Astrocyte of the hippocampus (primary cell): ENCODE measurements around the gene ANKIB1.

Source experiments
- DNase-seq: peaks from one replicate; pipeline ENCODE4 v3.0.0; 2011; ENCODE audit warnings: low read depth, low spot score

Gene ANKIB1

DNA sequence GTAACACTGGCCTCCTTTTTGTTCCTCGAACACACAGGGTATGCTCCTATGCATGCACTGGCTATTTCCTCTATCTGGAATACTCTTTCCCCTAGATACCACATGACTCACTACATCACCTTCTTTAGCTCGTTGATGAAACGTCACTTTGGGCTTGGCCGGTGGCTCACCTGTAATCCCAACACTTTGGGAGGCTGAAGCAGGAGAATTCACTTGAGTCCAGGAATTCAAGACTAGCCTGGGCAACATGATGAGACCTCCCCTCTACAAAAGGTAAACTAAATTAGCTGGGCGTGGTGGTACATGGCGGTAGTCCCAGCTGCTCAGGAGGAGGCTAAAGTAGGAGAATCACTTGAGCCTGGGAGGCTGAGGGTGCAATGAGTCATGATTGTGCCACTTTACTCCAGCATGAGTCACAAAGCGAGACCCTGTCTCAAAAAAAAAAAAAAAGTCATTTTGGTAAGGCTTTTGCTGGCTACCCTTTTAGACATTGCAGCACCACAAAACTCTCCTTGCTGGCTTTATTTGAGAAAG is 14.5 kb downstream of the ANKIB1 start:
- peak; percentile 29 for DNase-seq

DNA sequence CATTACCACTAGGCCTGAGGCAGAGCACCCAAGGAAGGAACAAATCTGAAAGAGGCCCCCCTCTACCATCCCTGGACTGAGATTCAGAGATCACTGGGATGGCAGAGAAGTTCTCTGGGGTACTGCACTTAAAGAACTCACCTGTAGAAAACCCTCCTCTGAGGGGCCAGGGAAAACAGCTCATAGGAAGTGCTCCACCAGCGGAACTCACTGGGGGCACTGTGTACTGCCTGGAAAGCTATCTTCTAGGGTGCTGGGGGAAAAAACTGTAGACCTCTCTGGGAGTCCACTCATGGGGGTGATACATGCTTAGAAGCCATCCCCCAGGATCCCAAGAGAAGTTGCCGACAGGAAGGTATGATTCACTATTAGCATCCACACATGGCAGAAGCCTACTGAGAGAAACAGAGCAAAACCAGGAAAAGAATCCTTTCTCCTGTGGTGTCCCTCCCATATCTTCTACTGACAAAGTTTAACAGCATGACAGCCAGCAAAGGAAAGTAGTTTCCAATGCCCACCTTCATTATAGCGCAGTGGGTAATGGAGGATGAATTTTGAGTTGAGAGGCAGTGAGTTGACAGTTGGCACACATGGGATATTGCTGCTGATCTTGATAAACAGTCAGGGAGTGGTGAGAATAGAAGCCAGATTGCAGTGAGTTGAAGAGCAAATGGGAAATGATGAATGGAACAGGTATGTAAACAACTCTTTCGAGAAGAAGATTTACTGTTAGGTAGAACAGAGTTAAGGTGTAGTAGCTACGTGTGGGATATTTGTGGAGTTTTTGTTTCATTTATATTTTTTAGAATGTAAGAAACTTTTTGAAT is 20.9 kb downstream of the ANKIB1 start:
- no peak for DNase-seq

DNA sequence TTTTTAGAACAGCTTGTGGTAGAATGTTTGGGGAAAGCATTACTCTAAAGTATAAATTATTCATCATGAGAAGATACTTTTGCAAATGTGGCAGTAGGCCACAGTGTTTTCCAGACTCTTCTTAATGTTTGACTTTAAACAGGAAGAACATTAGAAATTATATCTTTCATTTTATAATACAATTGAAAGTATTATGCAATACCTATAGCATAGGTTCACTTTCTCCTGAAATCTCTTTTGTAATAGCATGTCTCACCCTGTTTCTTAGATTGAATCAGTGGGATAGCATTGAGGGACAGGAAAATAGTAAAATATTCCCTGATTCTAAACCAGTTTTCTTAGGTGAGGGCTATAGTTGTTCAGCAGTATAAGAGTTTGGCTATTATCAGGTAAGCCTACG is 23.1 kb downstream of the ANKIB1 start:
- no peak for DNase-seq

DNA sequence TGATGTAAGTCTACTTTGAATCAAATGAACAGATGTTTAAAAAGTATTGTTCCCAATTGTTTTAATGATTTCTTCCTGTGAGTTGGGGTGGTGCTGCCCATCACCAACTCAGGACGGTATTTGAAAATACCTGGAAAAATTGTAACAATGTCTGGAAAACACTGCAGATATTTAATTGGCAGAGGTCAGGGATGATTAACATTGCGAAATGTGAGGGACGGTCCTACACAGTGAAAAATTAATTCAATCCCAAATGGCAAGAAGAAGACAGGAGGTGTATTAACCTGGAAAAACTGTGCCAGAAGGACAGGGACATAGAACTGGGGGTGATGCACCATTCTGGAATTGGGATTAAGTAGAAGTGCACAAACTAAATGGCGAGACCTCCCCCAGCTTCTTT is 29.6 kb downstream of the ANKIB1 start:
- no peak for DNase-seq

DNA sequence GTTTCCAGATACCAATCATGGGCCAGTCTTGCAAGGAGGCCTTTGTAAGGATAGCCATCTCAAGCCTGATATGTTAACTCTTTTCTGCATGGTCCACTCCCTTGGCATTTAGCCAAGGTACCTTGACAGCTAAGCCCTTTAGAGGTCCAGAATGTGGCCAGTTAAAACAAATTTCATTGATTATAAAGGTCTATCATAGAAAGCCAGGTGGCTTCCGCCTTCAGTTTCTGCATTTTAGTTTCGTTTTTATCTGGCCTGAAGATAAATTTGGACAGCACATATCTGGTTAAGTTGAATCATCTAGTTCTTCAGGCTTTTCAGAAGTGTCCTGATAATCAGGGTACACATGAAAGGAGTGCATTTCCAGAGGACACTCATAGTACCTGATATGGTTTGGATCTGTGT is 30.7 kb downstream of the ANKIB1 start:
- DNase-seq, result no peak

DNA sequence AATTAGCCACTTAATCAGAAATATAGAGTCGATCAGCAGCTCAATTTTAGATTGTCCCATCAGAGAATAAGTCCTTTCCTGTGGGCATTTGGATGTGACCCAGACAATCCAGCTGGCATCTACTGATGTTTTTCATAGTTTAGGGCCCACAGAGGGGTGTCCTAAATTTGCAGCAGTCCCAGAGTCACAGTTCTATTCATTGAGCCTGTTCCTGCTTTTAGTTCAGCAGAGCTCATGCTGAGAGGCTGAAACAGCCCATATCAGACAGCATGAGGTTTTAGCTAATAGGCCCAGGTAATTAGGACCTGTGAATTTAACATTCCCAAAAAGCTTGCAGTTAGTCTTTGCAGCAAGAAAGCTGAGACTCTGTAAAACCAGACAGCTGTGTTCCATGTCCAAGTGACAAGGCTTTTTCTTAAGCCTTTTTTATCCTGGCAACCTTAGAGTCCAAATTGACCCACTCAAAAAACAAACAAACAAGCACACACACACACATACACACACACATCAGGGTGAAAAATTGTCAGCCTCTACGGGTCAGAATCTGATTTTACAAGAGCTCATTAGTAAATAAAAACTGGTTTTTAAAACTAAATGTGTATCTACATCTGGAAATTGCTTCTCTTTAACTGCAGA is 33.7 kb downstream of the ANKIB1 start:
- no peak for DNase-seq

DNA sequence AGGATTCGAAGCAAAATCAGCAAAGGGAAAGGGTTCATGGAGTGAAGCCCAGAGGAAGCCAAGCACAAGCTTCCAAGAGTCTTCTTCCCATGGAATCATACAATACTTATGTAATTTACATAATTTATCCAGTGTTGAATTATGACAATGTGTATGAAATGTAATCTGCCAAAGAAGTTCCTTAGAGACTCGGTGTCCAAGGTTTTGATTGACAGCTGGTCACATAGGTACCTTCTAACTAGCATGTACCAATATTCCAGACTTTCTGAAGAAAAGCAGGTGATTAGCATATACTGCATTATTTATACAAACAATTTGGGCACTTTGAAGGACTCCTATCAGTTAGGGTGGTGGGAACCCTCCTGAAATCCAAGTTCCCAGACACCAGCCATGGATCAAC is 35.3 kb downstream of the ANKIB1 start:
- no peak for DNase-seq

DNA sequence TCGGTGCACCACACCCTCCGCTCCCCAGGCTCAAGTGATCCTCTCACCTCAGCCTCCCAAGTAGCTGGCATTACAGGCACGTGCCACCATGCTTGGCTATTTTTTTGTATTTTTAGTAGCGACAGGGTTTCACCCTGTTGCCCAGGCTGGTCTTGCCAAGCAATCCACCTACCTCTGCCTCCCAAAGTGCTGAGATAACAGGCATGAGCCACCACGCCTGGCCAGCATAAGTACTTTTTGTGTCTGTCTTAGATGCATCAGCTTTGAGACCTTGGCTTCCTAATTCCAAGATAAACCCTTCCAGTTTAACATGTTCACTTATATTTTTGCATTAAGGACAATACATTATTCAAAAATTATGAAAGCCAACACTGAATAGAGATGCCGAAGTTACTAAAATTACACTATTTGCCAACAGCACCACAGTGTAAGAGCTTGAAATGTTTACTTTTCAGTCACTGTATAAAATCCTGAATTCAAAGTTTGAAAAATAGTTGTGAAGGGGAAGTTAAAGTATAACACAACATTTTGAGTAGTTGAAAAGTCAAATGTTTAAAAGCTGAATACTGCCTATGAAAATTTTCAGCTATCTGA is 36.5 kb downstream of the ANKIB1 start:
- no peak for DNase-seq

DNA sequence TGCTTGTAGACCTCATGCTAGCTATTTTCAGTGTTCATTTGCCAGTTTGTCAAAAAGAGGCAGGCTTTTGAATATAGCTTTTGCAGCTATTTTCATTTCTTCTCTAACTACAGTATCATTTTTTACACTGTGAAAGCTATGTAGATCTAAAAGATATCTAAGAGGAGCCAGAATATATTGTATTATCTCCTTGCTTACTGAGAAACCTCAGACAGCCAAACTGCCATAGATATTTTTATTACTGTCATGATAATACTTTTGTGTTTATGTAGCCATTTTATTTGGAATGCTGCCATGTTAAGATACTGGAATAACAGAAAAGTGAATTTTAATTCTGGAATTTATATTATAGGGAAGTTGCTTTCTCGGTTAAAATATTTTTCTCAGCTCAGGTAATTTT is 37.2 kb downstream of the ANKIB1 start:
- DNase-seq, result no peak

DNA sequence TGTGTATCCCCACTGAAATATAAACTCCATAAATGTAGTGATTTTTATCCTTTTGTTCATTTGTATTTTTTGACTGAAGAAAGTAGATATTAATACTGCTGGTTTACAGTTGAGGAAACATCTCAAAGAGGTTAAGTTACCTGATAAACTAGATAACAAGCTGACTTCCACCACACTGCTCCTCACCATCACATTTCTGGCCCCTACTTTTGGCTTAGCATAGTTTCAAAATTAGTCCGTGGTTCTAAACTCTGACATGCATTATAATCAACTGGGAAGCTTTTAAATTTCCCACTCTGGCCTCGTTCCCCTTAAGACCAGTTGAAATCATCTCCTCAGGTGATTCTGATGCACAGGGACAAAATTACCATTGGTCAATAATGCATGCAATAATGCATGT is 43.5 kb downstream of the ANKIB1 start:
- DNase-seq, result no peak

DNA sequence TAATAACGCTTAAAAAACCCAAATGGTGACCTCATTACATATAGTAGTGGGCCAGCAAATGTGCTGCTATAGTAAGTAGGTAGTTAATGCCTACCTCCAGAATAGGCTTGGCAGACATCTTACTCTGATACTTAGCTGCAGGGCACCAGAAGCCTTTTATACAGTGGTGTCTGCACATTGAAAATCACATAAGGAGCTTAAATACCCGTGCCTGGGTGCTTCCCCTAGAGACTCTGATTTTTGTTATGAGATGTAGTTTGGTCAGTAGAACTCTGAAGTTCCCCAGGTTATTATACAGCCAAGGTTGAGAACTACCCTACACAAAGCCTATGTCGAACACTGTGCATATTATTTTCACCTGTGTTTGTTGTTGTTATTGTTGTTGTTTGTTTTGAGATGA is 47.2 kb downstream of the ANKIB1 start:
- no peak for DNase-seq

DNA sequence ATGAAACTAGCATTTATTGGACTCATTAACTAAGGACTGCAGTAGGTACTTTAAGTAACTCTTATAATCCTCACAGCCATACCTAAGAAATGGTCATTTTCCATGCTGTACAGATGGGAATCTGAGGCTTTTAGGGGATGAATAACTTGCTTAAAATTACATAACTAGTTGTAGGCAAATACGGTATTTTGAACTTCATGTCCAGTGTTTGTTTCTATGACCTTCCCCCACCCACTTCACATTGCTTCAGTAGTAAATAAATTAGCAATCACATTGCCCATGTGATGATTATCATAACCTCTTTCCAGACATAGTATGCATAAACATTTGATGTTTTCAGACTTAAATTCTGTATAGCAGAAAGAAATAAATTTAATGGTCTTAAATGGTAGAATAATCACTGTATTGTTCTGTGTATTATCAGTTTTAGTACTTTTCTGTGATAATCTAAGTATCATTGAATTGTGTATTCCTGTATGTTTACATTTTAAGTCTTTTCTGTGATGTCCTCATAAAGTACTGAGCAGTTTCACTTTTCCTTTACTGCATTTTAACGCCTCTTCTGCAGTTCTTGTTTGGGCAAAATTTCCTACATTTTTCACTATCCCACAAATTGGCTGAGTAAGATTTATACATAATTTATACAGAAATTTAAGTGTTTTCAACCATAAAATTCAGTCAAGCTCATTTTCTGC is 48.3 kb downstream of the ANKIB1 start:
- DNase-seq, result peak; percentile 18

DNA sequence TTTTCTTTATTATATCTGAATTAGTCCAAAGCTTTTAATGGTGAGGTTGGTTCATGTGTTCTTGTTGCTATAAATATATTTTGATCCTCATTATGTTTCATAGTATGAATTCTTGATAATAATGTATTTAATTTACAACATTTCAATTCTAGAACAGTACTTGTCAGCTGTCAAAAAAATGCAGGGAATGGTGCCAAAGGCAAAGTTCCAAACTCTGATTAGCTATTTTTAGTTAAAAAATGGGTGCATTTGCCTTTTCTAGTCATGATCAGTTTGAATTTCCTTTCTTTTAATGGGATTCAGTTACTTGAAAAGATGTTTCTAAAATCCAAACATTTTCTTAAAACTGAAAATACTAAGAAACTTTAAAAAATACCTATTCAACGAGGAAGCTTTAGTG is 49.6 kb downstream of the ANKIB1 start:
- no peak for DNase-seq

DNA sequence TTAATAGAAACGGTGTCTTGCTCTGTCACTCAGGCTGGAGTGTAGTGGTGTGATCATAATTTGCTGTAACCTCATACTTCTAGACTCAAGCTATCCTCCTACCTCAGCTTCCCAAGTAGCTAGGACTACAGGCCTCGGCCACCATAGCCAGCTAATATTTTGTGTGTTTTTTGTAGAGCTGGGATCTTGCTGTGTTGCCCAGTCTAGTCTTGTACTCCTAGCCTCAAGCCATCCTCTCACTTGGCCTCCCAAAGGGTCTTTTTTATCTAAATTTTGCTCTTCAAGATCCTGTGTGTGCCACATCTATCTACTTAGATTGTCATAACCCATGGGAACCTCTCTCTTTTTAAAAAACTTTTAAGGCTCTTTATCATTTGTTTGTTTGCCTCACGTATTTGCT is 50.5 kb downstream of the ANKIB1 start:
- no peak for DNase-seq

DNA sequence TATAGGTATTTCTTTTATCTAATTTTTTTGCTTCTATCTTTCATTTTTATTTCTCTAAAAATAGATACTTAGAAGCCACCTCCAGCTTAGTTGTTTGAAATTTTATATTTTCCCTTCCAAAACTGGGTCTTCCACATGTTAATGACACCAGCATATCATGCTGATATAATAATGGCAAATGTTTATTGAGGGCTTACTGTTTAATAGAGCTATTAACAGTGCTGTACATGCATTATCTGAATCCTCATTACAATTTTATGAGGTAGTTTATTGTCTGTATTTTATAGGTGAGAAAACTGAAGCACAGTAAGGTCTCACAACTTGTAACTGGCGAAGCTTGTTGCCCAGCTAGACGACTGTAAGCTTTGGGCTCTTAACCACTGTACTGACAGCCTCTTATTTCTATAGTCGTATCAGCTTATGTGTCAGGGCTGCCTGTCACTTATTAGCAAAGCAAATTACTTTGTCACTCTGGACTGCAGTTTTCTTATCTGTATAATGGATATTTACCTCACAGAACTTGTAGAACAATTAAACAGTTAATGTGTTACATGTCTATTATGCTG is 51.2 kb downstream of the ANKIB1 start:
- no peak for DNase-seq

DNA sequence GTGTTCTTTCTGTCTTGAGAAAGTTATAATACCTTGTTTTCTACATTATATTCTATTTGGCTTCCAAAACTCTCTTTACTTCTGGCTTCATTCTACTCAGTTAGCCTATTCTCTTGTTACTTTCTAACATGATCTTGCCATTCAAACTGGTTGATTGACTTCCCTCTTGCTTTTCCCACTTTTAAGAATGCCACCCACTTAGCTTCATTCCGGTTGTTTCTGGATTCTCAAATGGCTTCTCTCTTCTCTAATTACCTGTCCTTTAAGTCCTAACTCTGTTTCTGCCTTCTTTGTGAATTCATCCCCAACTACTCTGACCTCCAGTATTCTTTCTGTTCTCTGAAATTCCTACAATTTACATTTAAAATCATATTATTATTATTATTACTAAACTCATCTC is 52.0 kb downstream of the ANKIB1 start:
- no peak for DNase-seq

DNA sequence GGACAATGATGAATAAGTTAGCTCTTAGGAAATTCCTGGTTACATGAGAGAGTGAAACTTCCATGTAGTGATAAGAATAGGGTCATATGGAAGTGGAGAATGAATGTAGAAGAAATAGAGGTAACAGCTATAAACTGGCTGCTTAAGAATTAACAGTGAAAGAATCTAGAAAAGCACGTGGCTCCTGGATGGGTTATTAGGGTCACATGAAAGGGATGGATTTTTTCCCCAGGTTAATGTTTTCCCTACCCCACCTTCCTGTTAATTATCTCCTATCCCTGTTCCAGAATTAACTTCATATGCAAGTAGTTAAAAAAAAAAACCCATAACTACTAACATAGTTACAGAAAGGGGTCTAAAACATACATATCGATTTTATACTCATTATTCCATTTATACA is 58.0 kb downstream of the ANKIB1 start:
- no peak for DNase-seq

DNA sequence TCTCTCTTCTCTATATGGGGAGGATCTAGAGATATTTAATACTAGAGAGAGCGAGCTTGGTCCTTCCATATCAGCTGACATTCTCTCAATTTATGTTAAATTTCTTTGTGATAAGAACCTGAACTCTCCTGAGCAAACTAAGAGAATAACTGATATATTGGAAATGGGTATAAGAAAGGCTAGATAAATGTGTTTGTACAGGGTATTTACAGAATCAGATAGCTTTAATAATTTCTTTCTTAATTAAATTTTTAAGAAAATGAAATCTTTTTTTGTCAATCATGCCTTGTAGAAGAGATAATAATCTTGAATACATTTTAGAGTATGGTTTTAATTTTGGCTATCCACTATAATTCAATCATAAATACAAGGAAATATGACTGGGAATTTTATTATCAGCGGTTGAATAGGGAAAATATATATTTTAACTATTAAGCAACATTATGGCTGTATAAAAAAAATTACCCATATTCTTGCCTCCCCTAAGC is 58.7 kb downstream of the ANKIB1 start:
- no peak for DNase-seq

DNA sequence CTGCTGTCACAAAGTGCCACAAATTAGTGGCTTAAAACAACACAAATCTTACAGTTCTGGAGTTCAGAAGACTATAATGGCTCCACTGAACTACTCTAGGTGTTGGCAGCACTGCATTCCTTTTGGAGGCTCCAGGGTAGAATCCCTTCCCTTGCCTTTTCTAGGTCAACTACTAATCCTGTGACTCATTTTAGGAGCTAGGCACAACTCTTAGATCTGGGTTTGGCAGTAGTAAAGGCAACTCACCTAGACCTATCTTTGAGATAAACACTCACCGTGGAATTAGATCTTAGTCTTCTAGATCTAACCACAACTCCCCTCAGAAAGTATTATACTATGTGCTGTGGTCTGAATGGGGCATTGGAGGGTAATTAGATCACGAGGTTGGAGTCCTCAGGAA is 60.4 kb downstream of the ANKIB1 start:
- DNase-seq, result peak; percentile 12

DNA sequence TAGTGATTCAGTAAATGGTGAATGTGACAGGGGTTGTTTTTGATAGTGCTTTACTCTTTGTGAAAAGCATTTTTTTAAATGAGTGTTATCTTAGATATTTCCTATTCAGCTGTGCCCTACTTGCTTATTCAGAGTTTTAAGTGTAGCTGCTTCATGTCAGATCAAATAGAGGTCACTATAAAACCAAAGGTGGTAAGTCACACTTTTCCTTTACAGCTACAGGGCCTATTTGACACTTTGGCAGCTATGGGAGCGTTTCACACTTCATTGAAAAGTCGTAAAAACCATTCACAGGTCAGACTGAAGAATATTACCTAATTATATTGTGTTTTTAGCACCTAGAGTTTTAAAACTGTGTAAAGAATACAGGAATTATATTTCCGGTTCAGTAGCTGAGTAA is 67.3 kb downstream of the ANKIB1 start:
- DNase-seq, result no peak

DNA sequence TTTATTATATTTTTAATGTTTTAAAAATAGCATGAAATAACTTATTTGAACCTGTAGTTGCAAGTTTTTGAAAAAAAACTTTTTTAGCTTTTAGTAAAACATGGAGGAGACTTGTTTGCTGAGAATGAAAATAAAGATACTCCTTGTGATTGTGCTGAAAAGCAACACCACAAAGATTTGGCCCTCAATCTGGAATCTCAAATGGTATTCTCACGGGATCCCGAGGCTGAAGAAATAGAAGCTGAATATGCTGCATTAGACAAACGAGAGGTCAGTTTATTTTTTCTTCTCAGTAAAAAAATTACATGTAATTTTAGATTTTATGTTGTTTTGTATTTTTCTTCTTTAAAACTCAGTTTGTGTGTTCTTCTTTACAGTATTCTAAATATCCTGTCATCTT is 73.5 kb downstream of the ANKIB1 start:
- no peak for DNase-seq

DNA sequence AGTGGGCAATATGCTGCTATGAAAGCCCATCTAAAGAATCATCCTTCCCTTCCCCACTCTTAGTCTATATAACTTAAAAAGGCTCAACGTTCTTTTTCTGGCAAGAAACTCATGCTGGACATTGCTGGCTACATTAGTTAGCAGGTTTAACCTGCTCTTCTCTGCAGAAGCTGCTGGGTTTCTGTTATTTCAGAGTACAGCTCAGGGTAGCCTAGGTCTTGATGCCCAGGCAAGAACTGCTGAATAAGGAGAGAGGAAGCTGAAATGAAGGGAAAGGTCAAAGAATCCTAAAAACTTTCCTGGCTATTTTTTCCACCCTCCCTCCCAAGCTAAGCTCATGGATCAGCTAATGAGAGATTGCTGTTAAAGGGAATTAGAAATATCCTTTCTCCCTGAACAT is 79.4 kb downstream of the ANKIB1 start:
- DNase-seq, result no peak
